ENCODE measurements around the gene ACSL3. TPM values are rescaled to one million over a fixed set of nuclear protein-coding genes. Genes with fewer than 3 reads are reported as not detected.
"Not testable (repeated sequence)": the region's sequence is repeated elsewhere in the genome, so short reads cannot be mapped to it uniquely, and the experiment has no call there.

The ACSL3 gene
- total and polyA plus RNA-seq, 3 donors from 2014 or later, result 66.7 to 96.6 (median 87.4) TPM

DNA sequence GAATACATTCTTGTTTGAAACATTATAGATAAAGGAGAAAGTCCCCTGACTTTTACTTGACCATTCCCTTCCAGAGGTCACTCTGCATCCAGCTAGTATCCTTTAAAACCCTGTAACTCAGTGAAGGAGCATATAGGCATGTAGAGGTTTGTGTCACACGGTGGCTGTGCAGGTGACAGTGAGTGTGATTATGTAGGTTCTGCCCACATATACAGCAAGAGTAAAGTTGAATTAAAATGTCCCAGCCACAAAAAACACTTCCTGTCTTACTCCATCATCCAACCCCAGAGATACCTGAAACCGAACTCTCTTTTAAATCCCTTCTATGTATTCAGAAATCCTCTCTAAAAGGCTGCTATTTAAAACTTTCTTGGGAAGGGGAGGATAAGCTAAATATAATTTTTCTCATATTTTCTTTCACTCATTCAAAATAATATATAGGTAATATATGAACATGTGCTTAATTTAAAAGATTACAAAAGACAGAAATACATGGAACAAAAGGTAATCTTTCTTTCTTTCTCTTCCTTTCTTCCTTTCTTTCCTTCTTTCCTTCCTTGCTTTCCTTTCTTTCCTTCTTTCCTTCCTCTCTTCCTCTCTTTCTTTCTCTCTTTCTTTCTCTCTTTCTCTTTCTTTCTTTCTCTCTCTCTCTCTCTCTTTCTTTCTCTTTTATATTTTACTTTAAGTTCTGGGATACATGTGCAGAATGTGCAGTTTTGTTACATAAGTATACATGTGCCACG lies 20.6 kb upstream of the ACSL3 start:
- Histone ChIP-seq H3K4me3 (no peak overlapping the region), H3K27ac (no peak overlapping the region), H3K9me3 (no peaks in the 10 kb centered on the region), H3K27me3 (no peaks in the 10 kb centered on the region), H3K4me1 (no peaks in the 10 kb centered on the region), H3K36me3 (ENCODE audit: low read depth, missing control alignments) (no peaks in the 10 kb centered on the region)
- intact Hi-C loops (cut with DNase I; ENCODE audit: low total_unique reads), result no loop called here
- TF ChIP-seq, protein P1, sequence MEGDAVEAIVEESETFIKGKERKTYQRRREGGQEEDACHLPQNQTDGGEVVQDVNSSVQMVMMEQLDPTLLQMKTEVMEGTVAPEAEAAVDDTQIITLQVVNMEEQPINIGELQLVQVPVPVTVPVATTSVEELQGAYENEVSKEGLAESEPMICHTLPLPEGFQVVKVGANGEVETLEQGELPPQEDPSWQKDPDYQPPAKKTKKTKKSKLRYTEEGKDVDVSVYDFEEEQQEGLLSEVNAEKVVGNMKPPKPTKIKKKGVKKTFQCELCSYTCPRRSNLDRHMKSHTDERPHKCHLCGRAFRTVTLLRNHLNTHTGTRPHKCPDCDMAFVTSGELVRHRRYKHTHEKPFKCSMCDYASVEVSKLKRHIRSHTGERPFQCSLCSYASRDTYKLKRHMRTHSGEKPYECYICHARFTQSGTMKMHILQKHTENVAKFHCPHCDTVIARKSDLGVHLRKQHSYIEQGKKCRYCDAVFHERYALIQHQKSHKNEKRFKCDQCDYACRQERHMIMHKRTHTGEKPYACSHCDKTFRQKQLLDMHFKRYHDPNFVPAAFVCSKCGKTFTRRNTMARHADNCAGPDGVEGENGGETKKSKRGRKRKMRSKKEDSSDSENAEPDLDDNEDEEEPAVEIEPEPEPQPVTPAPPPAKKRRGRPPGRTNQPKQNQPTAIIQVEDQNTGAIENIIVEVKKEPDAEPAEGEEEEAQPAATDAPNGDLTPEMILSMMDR (IDR thresholded peaks at IDR 0.05), result no peak
- no peak for TF ChIP-seq POLR2A (IDR thresholded peaks at IDR 0.05)
- no peak for DNase-seq
- 80 to 89% methylated on average over 3 of the region's 3 CpGs for WGBS, 2 donors

DNA sequence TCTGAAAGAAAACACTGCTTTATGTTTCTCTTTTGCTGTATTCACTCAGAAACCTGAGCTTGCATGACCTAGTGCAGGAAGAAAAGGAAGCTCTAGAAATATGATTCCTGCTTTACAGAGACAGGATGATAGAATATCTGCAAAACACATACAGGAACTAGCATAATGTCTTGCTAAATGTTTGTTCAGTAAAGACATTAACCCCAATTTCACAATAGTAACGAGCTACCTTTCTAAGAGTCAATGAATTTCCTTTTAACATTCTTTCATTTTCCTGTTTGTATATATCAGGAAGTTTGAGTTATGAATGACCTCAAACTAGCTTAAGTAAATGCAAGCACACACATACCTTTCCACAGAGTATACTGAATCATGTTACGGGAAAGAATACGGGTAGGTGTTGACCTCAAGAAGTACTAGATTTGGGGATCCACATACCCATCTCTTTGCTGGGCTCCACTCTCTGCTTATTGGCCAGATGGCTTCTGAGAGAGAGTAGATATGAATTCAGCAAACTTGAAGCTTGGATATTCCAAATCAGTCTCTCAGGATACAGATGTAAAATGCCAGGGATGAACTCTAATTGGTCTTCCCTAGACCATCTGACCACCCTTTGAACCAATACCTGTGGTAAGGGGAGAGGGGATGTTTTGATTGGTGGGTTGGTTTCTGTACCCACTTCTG lies 18.2 kb upstream of the ACSL3 start:
- no peaks in the 10 kb centered on the region for H3K27me3 ChIP-seq
- no peak overlapping the region for H3K4me3 ChIP-seq
- intact Hi-C loops (cut with DNase I; ENCODE audit: low total_unique reads), result no loop called here
- H3K9me3 ChIP-seq, result no peaks in the 10 kb centered on the region
- no peak for TF ChIP-seq POLR2A (IDR thresholded peaks at IDR 0.05)
- TF ChIP-seq, protein P1 (IDR thresholded peaks at IDR 0.05), result no peak
- H3K27ac ChIP-seq, result no peak overlapping the region
- no peak for DNase-seq
- H3K36me3 ChIP-seq (ENCODE audit: low read depth, missing control alignments), result no peaks in the 10 kb centered on the region
- H3K4me1 ChIP-seq, result no peaks in the 10 kb centered on the region
- 67 to 71% methylated on average over 3 of the region's 3 CpGs for WGBS, 2 donors

DNA sequence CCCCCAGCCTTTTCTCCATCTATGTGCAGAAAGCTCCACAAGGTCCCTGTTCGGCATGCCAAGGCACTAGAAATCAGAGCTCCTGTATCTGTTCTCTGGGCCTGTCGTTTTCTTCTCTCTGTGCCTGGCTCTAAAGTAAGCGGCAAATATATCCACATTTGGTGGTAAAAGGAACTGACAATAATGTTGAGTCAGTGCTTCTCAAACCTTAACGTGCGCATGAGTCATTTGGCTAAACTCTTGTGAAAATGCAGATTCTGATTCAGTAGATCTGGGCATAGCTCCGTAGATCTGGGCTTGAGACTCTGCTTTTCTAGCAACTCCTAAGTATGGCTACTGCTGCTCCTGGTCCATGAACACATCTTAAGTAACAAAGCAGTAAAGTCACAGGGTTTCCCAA lies 16.5 kb upstream of the ACSL3 start:
- H3K36me3 ChIP-seq (ENCODE audit: low read depth, missing control alignments), result no peaks in the 10 kb centered on the region
- intact Hi-C loops (cut with DNase I; ENCODE audit: low total_unique reads), result no loop called here
- TF ChIP-seq, protein P1 (IDR thresholded peaks at IDR 0.05), result no peak
- no peak for TF ChIP-seq POLR2A (IDR thresholded peaks at IDR 0.05)
- no peaks in the 10 kb centered on the region for H3K4me1 ChIP-seq
- no peaks in the 10 kb centered on the region for H3K9me3 ChIP-seq
- no peak for DNase-seq
- no peak overlapping the region for H3K4me3 ChIP-seq
- no peak overlapping the region for H3K27ac ChIP-seq
- 83 to 87% methylated on average over 6 of the region's 6 CpGs for WGBS, 2 donors
- no peaks in the 10 kb centered on the region for H3K27me3 ChIP-seq

DNA sequence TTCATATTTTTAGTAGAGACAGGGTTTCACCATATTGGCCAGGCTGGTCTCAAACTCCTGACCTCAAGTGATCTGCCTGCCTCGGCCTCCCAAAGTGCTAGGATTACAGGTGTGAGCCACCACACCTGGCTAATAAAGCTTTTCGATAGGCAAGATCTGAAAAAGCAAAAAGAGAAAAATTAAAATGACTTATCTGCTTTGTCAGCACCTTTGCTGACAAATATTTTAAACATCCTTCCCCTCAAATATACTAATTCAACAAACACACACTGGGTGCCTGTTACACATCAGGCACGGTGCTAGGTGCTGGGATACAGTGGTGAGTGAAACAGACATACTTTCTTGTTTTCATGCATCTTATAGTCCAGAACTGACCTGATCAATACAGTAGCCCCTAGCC lies 15.5 kb upstream of the ACSL3 start:
- H3K27ac ChIP-seq; DNase-seq; intact Hi-C loops (cut with DNase I; ENCODE audit: low total_unique reads); H3K4me3 ChIP-seq; H3K4me1 ChIP-seq; H3K36me3 ChIP-seq (ENCODE audit: low read depth, missing control alignments); H3K9me3 ChIP-seq; H3K27me3 ChIP-seq: not testable (repeated sequence)
- WGBS, 2 donors, result 94 to 96% methylated on average over 3 of the region's 3 CpGs

DNA sequence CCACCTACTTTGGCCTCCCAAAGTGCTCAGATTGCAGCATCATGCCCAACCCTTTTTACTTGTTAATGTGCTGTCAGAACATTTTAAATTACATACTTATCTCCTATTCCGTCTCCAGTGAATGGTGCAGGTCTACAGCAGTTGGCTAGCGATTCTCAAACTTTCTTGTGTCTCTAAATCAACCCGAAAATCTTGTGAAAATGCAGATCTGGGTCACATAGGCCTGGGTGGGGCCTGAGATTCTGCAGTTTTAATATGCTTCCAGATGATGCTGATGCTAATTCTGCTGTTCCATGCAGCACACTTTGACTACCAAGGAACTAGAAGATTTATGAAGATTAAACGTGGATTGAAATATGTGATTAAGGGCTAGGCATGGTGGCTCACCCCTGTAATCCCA lies 14.8 kb upstream of the ACSL3 start:
- no peaks in the 10 kb centered on the region for H3K4me1 ChIP-seq

DNA sequence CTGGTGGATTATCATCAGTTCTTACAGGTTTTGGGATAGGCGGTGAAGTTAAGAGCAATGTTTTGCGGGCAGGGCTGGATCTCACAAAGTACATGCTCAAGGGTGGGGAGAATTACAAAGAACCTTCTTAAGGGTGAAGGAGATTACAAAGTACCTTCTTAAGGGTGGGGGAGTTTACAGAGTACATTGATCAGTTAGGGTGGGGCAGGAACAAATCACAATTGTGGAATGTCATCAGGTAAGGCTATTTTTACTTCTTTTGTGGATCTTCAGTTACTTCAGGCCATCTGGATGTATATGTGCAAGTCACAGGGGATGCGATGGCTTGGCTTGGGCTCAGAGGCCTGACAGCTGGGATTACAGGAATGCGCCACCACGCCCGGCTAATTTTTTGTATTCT lies 12.8 kb upstream of the ACSL3 start:
- WGBS, 2 donors, result 89 to 97% methylated on average over 6 of the region's 6 CpGs
- H3K36me3 ChIP-seq (ENCODE audit: low read depth, missing control alignments); H3K9me3 ChIP-seq; H3K27ac ChIP-seq; H3K27me3 ChIP-seq; H3K4me1 ChIP-seq; intact Hi-C loops (cut with DNase I; ENCODE audit: low total_unique reads); H3K4me3 ChIP-seq; DNase-seq: not testable (repeated sequence)

More for the DNA sequence above, 14.8 kb upstream of the ACSL3 start:
- H3K27me3 ChIP-seq, result no peaks in the 10 kb centered on the region
- no peak overlapping the region for H3K4me3 ChIP-seq
- no peak for TF ChIP-seq POLR2A (IDR thresholded peaks at IDR 0.05)
- TF ChIP-seq, protein P1 (IDR thresholded peaks at IDR 0.05), result no peak
- WGBS, 2 donors, result 72 to 77% methylated on average over 4 of the region's 4 CpGs
- no peaks in the 10 kb centered on the region for H3K9me3 ChIP-seq
- no peak for DNase-seq
- intact Hi-C loops (cut with DNase I; ENCODE audit: low total_unique reads), result no loop called here
- H3K27ac ChIP-seq, result no peak overlapping the region
- no peaks in the 10 kb centered on the region for H3K36me3 ChIP-seq (ENCODE audit: low read depth, missing control alignments)

Data from testis (tissue), 3 donors.